Measurements from ENCODE around the gene DHRS7B.

The DHRS7B gene

GRCh38 chr17:21202512-21202911 is 75.7 kb downstream of the DHRS7B start:
- Histone ChIP-seq H3K27ac (ENCODE audit: low read length) (no peak overlapping the region), H3K4me1 (ENCODE audit: control insufficient read depth, insufficient read depth, low read length) (peaks cover 16% of the 10 kb centered on the region), H3K36me3 (ENCODE audit: control insufficient read depth, insufficient read depth, low read length) (peaks cover 10% of the 10 kb centered on the region), H3K9me3 (ENCODE audit: control insufficient read depth, insufficient read depth, low read length) (no peaks in the 10 kb centered on the region), H3K4me3 (ENCODE audit: low read length) (no peak overlapping the region), H3K27me3 (ENCODE audit: control insufficient read depth, insufficient read depth, low read length) (no peaks in the 10 kb centered on the region)
- WGBS (ENCODE audit: insufficient coverage, insufficient read length) = no CpG with 5 or more reads among the region's 12 CpGs
- DNase-seq (ENCODE audit: low read depth, low spot score) = no peak

- WGBS (ENCODE audit: insufficient coverage, insufficient read length) = no CpG with 5 or more reads among the region's 9 CpGs
- no peaks in the 10 kb centered on the region for H3K9me3 ChIP-seq (ENCODE audit: control insufficient read depth, insufficient read depth, low read length)
- no peak overlapping the region for H3K27ac ChIP-seq (ENCODE audit: low read length)
- H3K27me3 ChIP-seq (ENCODE audit: control insufficient read depth, insufficient read depth, low read length) = no peaks in the 10 kb centered on the region
- peaks cover 7% of the 10 kb centered on the region; the same call in 1 of the 2 replicates for H3K36me3 ChIP-seq (ENCODE audit: control insufficient read depth, insufficient read depth, low read length)
- peaks cover 10% of the 10 kb centered on the region for H3K4me1 ChIP-seq (ENCODE audit: control insufficient read depth, insufficient read depth, low read length)
- no peak for DNase-seq (ENCODE audit: low read depth, low spot score)
- H3K4me3 ChIP-seq (ENCODE audit: low read length) = no peak overlapping the region
Measured at GRCh38 chr17:21204935-21205334, 78.2 kb downstream of the DHRS7B start.

GRCh38 chr17:21208352-21208751 is 81.6 kb downstream of the DHRS7B start:
- H3K36me3 ChIP-seq (ENCODE audit: control insufficient read depth, insufficient read depth, low read length) = peaks cover 12% of the 10 kb centered on the region; the same call in 1 of the 2 replicates
- H3K9me3 ChIP-seq (ENCODE audit: control insufficient read depth, insufficient read depth, low read length) = no peaks in the 10 kb centered on the region
- no CpG with 5 or more reads among the region's 7 CpGs for WGBS (ENCODE audit: insufficient coverage, insufficient read length)
- no peak overlapping the region for H3K4me3 ChIP-seq (ENCODE audit: low read length)
- no peaks in the 10 kb centered on the region for H3K4me1 ChIP-seq (ENCODE audit: control insufficient read depth, insufficient read depth, low read length)
- DNase-seq (ENCODE audit: low read depth, low spot score) = no peak
- H3K27me3 ChIP-seq (ENCODE audit: control insufficient read depth, insufficient read depth, low read length) = no peaks in the 10 kb centered on the region
- H3K27ac ChIP-seq (ENCODE audit: low read length) = no peak overlapping the region

GRCh38 chr17:21209511-21210175 is 82.9 kb downstream of the DHRS7B start:
- Histone ChIP-seq H3K9me3 (ENCODE audit: control insufficient read depth, insufficient read depth, low read length) (no peaks in the 10 kb centered on the region), H3K27ac (ENCODE audit: low read length) (no peak overlapping the region), H3K4me3 (ENCODE audit: low read length) (no peak overlapping the region), H3K4me1 (ENCODE audit: control insufficient read depth, insufficient read depth, low read length) (no peaks in the 10 kb centered on the region), H3K27me3 (ENCODE audit: control insufficient read depth, insufficient read depth, low read length) (no peaks in the 10 kb centered on the region), H3K36me3 (ENCODE audit: control insufficient read depth, insufficient read depth, low read length) (peaks cover 12% of the 10 kb centered on the region; the same call in 1 of the 2 replicates)
- DNase-seq (ENCODE audit: low read depth, low spot score) = no peak
- no CpG with 5 or more reads among the region's 17 CpGs for WGBS (ENCODE audit: insufficient coverage, insufficient read length)

- peaks cover 4% of the 10 kb centered on the region; the same call in 1 of the 2 replicates for H3K4me1 ChIP-seq (ENCODE audit: control insufficient read depth, insufficient read depth, low read length)
- H3K4me3 ChIP-seq (ENCODE audit: low read length) = no peak overlapping the region
- H3K27me3 ChIP-seq (ENCODE audit: control insufficient read depth, insufficient read depth, low read length) = no peaks in the 10 kb centered on the region
- H3K9me3 ChIP-seq (ENCODE audit: control insufficient read depth, insufficient read depth, low read length) = no peaks in the 10 kb centered on the region
- no peak for DNase-seq (ENCODE audit: low read depth, low spot score)
- WGBS (ENCODE audit: insufficient coverage, insufficient read length) = no CpG with 5 or more reads among the region's 15 CpGs
- peaks cover 12% of the 10 kb centered on the region; the same call in 1 of the 2 replicates for H3K36me3 ChIP-seq (ENCODE audit: control insufficient read depth, insufficient read depth, low read length)
- H3K27ac ChIP-seq (ENCODE audit: low read length) = no peak overlapping the region
Measured at GRCh38 chr17:21210411-21211076, 83.8 kb downstream of the DHRS7B start.

GRCh38 chr17:21211825-21212479 is 85.2 kb downstream of the DHRS7B start:
- Histone ChIP-seq H3K4me3 (ENCODE audit: low read length) (no peak overlapping the region), H3K36me3 (ENCODE audit: control insufficient read depth, insufficient read depth, low read length) (peaks cover 12% of the 10 kb centered on the region; the same call in 1 of the 2 replicates), H3K9me3 (ENCODE audit: control insufficient read depth, insufficient read depth, low read length) (no peaks in the 10 kb centered on the region), H3K27me3 (ENCODE audit: control insufficient read depth, insufficient read depth, low read length) (no peaks in the 10 kb centered on the region), H3K27ac (ENCODE audit: low read length) (no peak overlapping the region), H3K4me1 (ENCODE audit: control insufficient read depth, insufficient read depth, low read length) (peaks cover 4% of the 10 kb centered on the region; the same call in 1 of the 2 replicates)
- DNase-seq (ENCODE audit: low read depth, low spot score) = no peak
- WGBS (ENCODE audit: insufficient coverage, insufficient read length) = no CpG with 5 or more reads among the region's 9 CpGs

GRCh38 chr17:21212826-21213637 is 86.3 kb downstream of the DHRS7B start:
- peak overlapping the region; percentile 95 for H3K4me3 ChIP-seq (ENCODE audit: low read length)
- peaks cover 4% of the 10 kb centered on the region; the same call in 1 of the 2 replicates for H3K4me1 ChIP-seq (ENCODE audit: control insufficient read depth, insufficient read depth, low read length)
- no peaks in the 10 kb centered on the region for H3K9me3 ChIP-seq (ENCODE audit: control insufficient read depth, insufficient read depth, low read length)
- no CpG with 5 or more reads among the region's 18 CpGs for WGBS (ENCODE audit: insufficient coverage, insufficient read length)
- DNase-seq (ENCODE audit: low read depth, low spot score) = no peak
- no peak overlapping the region for H3K27ac ChIP-seq (ENCODE audit: low read length)
- peaks cover 12% of the 10 kb centered on the region; the same call in 1 of the 2 replicates for H3K36me3 ChIP-seq (ENCODE audit: control insufficient read depth, insufficient read depth, low read length)
- no peaks in the 10 kb centered on the region for H3K27me3 ChIP-seq (ENCODE audit: control insufficient read depth, insufficient read depth, low read length)

- H3K4me3 ChIP-seq (ENCODE audit: low read length) = peak overlapping the region; percentile 95
- no peaks in the 10 kb centered on the region for H3K9me3 ChIP-seq (ENCODE audit: control insufficient read depth, insufficient read depth, low read length)
- H3K36me3 ChIP-seq (ENCODE audit: control insufficient read depth, insufficient read depth, low read length) = peaks cover 8% of the 10 kb centered on the region; the same call in 1 of the 2 replicates
- WGBS (ENCODE audit: insufficient coverage, insufficient read length) = no CpG with 5 or more reads among the region's 35 CpGs
- H3K27me3 ChIP-seq (ENCODE audit: control insufficient read depth, insufficient read depth, low read length) = no peaks in the 10 kb centered on the region
- peaks cover 4% of the 10 kb centered on the region; the same call in 1 of the 2 replicates for H3K4me1 ChIP-seq (ENCODE audit: control insufficient read depth, insufficient read depth, low read length)
- no peak overlapping the region for H3K27ac ChIP-seq (ENCODE audit: low read length)
- DNase-seq (ENCODE audit: low read depth, low spot score) = no peak
Measured at GRCh38 chr17:21213638-21214014, 86.9 kb downstream of the DHRS7B start.

- no CpG with 5 or more reads among the region's 76 CpGs for WGBS (ENCODE audit: insufficient coverage, insufficient read length)
- H3K4me1 ChIP-seq (ENCODE audit: control insufficient read depth, insufficient read depth, low read length) = peaks cover 4% of the 10 kb centered on the region; the same call in 1 of the 2 replicates
- no peak within 1 kb of the TSS for H3K27ac ChIP-seq (ENCODE audit: low read length)
- H3K9me3 ChIP-seq (ENCODE audit: control insufficient read depth, insufficient read depth, low read length) = no peaks in the 10 kb centered on the region
- H3K4me3 ChIP-seq (ENCODE audit: low read length) = peak within 1 kb of the TSS; percentile 95
- H3K27me3 ChIP-seq (ENCODE audit: control insufficient read depth, insufficient read depth, low read length) = no peaks in the 10 kb centered on the region
- DNase-seq (ENCODE audit: low read depth, low spot score) = peak; percentile 87
- peaks cover 5% of the 10 kb centered on the region; the same call in 1 of the 2 replicates for H3K36me3 ChIP-seq (ENCODE audit: control insufficient read depth, insufficient read depth, low read length)
Measured at GRCh38 chr17:21214015-21214776, 87.4 kb downstream of the DHRS7B start, which contains the start of gene TMEM11. TMEM11 (minus strand) TSS chr17:21214161; CDS start chr17:21214152, 9 bp downstream.

Data from iPS DF 6.9 (cell line).